Prostate gland (tissue), 2 donors: Measurements from ENCODE around the gene MYOT. TPM values are rescaled to one million over a fixed set of nuclear protein-coding genes. Genes with fewer than 3 reads are reported as not detected.

ENCODE experiments used
- DNase-seq: peaks from one replicate; pipeline ENCODE4 v3.0.0-alpha.2; 2019; ENCODE audit warnings: low spot score
- H3K27ac ChIP-seq, 2 donors: fragments of 200-600 bp; sonication (generic); 2 replicates each; pipeline ENCODE4 v1.5.1; 2017 to 2019
- H3K27me3 ChIP-seq: fragments of 200-600 bp; sonication (generic); replicated peaks from 2 replicates; pipeline ENCODE4 v1.5.1; 2019; ENCODE audit not compliant: insufficient read depth
- H3K36me3 ChIP-seq, 2 donors: fragments of 200-600 bp; sonication (generic); 1 replicate in 1 of 2; 2 replicates in 1 of 2; pipeline versions ENCODE4 v1.5.1 to v1.8.1; 2017 to 2019
- H3K4me1 ChIP-seq: fragments of 200-600 bp; sonication (generic); replicated peaks from 2 replicates; pipeline ENCODE4 v1.5.1; 2019
- H3K4me3 ChIP-seq, 2 donors: fragments of 200-600 bp; sonication (generic); 2 replicates each; pipeline ENCODE4 v1.5.1; 2017 to 2019
- H3K9me3 ChIP-seq: fragments of 200-600 bp; sonication (generic); 2 replicates; pipeline ENCODE4 v1.5.1; 2017
- POLR2A ChIP-seq: fragments of 450-650 bp; IDR thresholded peaks from one replicate; pipeline ENCODE4 v1.6.1; 2016; ENCODE audit warnings: antibody characterized with exemption, mild to moderate bottlenecking
- POLR2AphosphoS5 ChIP-seq: sonication (generic); formaldehyde crosslinking; IDR thresholded peaks from one replicate; pipeline ENCODE4 v1.6.1; 2017; ENCODE audit warnings: antibody characterized with exemption
- WGBS: methylation state at CpG from one replicate; pipeline ENCODE4 v1.1.5; 2018; 5-methylcytosine and 5-hydroxymethylcytosine counted together
- intact Hi-C: fragments of 100-400 bp; cut with DNase I; formaldehyde crosslinking; loops from one replicate; pipeline ENCODE4 v1.14.2; 2022
- total RNA-seq, 2 donors: library from RNA; depleted of rRNA; stranded (reverse); fragments of >200 nt; gene quantifications; one replicate each; pipeline ENCODE4 v1.1.0, GENCODE V29; 2016
- TF ChIP-seq, protein P1 (sequence below), 4 experiments: fragments of 200-600 bp in 2 of 4; fragments of 450-650 bp in 2 of 4; sonication (generic) in 2 of 4; IDR thresholded peaks; 1 replicate in 3 of 4; 2 replicates in 1 of 4; pipeline ENCODE4 v1.5.1; 2016 to 2019; ENCODE audit warnings: antibody characterized with exemption in 4 of 4, mild to moderate bottlenecking in 2 of 4, moderate library complexity in 2 of 4

Gene MYOT
- total RNA-seq, 2 donors from 2014 or later: 0.34 to 7.2 TPM

DNA sequence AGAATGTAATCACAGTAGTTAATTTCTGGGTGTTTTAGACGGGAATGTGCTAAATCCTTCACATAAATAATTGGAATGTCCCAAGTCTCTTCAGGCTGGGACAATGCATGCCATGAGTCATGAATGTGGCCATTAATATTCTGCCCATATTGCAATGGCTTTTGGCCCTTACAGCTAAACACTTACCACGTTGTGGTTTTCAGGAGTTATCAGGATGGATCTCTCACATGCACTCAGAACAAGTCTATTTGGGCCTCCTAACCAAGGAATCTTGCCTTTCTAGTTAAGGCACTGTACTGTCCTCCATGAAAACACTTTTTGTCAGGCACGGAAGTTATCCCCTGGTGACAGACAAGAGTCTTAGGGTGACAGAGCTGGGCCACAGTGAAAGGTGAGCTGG lies 54.3 kb downstream of the MYOT start:
- H3K36me3 ChIP-seq: no peaks in the 10 kb centered on the region
- no peaks in the 10 kb centered on the region for H3K27me3 ChIP-seq
- intact Hi-C loops: no loop called here
- no peak overlapping the region for H3K27ac ChIP-seq
- H3K9me3 ChIP-seq: no peaks in the 10 kb centered on the region
- H3K4me1 ChIP-seq: no peaks in the 10 kb centered on the region
- DNase-seq: no peak
- 44% methylated on average over 3 of the region's 3 CpGs for WGBS
- TF ChIP-seq, protein P1, sequence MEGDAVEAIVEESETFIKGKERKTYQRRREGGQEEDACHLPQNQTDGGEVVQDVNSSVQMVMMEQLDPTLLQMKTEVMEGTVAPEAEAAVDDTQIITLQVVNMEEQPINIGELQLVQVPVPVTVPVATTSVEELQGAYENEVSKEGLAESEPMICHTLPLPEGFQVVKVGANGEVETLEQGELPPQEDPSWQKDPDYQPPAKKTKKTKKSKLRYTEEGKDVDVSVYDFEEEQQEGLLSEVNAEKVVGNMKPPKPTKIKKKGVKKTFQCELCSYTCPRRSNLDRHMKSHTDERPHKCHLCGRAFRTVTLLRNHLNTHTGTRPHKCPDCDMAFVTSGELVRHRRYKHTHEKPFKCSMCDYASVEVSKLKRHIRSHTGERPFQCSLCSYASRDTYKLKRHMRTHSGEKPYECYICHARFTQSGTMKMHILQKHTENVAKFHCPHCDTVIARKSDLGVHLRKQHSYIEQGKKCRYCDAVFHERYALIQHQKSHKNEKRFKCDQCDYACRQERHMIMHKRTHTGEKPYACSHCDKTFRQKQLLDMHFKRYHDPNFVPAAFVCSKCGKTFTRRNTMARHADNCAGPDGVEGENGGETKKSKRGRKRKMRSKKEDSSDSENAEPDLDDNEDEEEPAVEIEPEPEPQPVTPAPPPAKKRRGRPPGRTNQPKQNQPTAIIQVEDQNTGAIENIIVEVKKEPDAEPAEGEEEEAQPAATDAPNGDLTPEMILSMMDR (IDR thresholded peaks at IDR 0.05): no peak
- TF ChIP-seq POLR2AphosphoS5 (no peak), POLR2A (no peak)
- no peak overlapping the region for H3K4me3 ChIP-seq

DNA sequence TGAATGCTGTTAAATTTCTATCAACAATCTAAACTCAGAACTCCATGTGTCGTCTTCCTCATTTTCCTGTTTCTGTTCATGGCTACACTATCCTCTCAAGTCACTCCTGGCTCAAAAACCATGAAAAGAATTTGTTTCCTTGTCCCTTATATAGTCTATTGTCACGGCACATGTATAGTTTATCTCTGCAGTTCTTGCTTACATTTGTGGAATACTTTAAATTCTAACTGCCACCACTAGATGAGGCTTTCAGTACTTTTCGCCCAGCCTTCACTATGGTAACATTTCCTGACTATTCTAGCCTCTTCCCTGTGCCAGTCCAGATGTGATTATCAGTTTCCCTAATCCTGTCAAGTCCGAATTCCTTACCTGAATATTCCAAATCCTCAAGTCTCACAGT lies 56.2 kb downstream of the MYOT start:
- Histone ChIP-seq H3K4me1 (no peaks in the 10 kb centered on the region), H3K36me3 (no peaks in the 10 kb centered on the region), H3K27ac (no peak overlapping the region), H3K27me3 (no peaks in the 10 kb centered on the region), H3K4me3 (no peak overlapping the region), H3K9me3 (no peaks in the 10 kb centered on the region)
- 55% methylated on average over 4 of the region's 4 CpGs for WGBS
- TF ChIP-seq, protein P1 (IDR thresholded peaks at IDR 0.05): no peak
- TF ChIP-seq POLR2AphosphoS5 (no peak), POLR2A (no peak)
- DNase-seq: no peak
- intact Hi-C loops: no loop called here

DNA sequence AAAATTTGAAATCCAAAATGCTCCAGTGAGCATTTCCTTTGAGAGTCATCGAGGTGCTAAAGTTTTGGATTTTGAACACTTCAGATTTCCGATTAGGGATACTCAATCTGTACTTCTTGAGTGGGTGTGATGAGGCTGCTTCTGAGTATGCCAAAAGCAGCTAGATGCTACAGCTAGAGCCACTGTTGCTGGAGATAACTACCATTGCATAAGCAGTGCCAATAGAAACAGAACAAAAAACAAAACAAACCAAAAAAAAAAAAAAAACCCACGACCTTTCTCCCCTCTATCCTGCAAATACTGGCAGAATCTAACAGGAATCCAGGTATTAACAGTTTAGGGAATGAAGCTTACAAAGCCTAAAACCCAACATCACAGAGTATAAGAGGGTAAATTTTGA lies 65.1 kb downstream of the MYOT start:
- H3K4me1 ChIP-seq: no peaks in the 10 kb centered on the region
- H3K36me3 ChIP-seq: no peaks in the 10 kb centered on the region
- no peaks in the 10 kb centered on the region for H3K9me3 ChIP-seq
- H3K4me3 ChIP-seq: no peak overlapping the region
- no peak overlapping the region for H3K27ac ChIP-seq
- H3K27me3 ChIP-seq: no peaks in the 10 kb centered on the region
- intact Hi-C loops: no loop called here
- WGBS: 60% methylated on average over 3 of the region's 3 CpGs
- no peak for DNase-seq
- TF ChIP-seq POLR2AphosphoS5 (no peak), POLR2A (no peak)
- TF ChIP-seq, protein P1 (IDR thresholded peaks at IDR 0.05): no peak

DNA sequence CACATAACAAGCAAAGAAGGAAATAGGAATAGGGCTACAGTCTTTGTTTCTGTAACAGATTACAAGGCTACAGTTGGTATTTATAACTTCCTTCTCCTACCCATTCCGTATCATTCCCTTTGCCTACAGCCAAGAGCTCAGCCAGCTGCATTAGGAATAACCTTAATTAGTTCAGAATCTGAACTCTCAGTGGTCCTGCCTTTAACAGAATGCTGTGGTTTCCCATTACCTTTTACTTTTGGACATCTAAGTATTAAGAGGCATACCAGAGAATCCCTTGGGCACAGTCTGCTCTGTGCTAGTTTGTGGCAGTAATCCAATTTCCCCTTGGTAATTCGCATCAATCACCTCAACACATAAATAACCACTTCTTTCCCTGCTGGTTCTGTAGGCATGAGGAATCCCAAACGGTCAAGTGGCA lies 65.8 kb downstream of the MYOT start:
- Histone ChIP-seq H3K27me3 (no peaks in the 10 kb centered on the region), H3K36me3 (no peaks in the 10 kb centered on the region), H3K9me3 (no peaks in the 10 kb centered on the region), H3K4me1 (no peaks in the 10 kb centered on the region), H3K4me3 (no peak overlapping the region), H3K27ac (no peak overlapping the region)
- TF ChIP-seq, protein P1 (IDR thresholded peaks at IDR 0.05): no peak
- TF ChIP-seq POLR2AphosphoS5: no peak
- no peak for TF ChIP-seq POLR2A
- WGBS: 29% methylated on average over 3 of the region's 3 CpGs
- intact Hi-C loops: no loop called here
- DNase-seq: no peak

DNA sequence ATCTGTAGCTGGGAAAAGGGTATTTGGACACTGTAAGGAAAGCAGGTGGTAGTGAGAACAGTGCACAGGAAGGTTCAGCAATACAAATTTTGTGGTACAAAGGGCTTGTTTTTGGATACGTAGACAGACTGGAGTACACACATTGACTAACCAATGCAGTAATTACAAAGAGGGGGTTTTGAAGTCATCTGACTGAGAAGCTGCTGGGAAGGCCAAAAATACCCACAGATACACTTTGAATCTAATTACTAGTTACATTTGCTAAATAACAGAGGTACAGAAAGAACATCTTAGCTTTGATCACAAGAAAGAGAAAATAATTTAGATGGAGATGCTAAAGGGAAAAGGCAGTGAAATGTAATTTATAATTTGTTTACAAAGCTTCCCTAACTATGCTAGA lies 67.5 kb downstream of the MYOT start:
- intact Hi-C loops: no loop called here

More for the DNA sequence above, 67.5 kb downstream of the MYOT start:
- no peak for DNase-seq
- Histone ChIP-seq H3K9me3 (no peaks in the 10 kb centered on the region), H3K36me3 (peaks cover 0 to 5% of the 10 kb centered on the region in 2 donors), H3K27me3 (no peaks in the 10 kb centered on the region), H3K27ac (no peak overlapping the region), H3K4me3 (no peak overlapping the region), H3K4me1 (no peaks in the 10 kb centered on the region)
- TF ChIP-seq POLR2A (no peak), POLR2AphosphoS5 (no peak)
- TF ChIP-seq, protein P1 (IDR thresholded peaks at IDR 0.05): no peak
- 71% methylated on average over 1 of the region's 1 CpG for WGBS
